ENCODE data around the gene SCYL1.
A peak's percentile ranks its signal among the peaks of the same experiment; 100 is the strongest.

SCYL1 gene

DNA sequence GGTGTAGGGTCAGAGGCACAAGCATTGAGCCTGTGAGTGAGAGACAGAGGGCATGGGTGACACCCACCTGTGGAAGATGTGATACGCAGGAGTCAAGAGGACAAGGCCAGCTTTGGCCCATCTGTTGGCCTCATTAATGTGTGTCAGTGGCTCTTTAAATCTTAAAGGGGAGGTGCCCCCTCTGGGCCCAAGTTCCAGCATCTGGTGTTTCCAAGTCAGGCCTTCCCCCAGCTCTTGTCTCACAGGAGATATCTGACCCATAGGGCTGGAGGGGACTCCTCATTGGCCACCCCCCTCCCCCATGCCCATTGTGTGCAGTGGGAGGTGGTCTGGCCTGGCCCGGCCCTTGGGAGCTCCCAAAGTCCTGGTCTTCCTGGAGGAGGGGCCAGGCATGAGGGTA lies 61.8 kb downstream of the SCYL1 start:
- DNase-seq, result peak; percentile 37

Measured in inflammatory macrophage treated with lipopolysaccharide for 4 hours (primary cell).